HUDEP-2 (cell line): ENCODE measurements around the gene SCLT1.
A peak's percentile ranks its signal among the peaks of the same experiment; 100 is the strongest.
"Not testable (repeated sequence)": the region's sequence is repeated elsewhere in the genome, so short reads cannot be mapped to it uniquely, and the experiment has no call there.

Source experiments
- DNase-seq, 76 experiments: peaks; one replicate each; lab custom pipeline; 2025; ENCODE audit not compliant: unreplicated experiment in 76 of 76; lab: John Stamatoyannopoulos, UW

Gene SCLT1

DNA sequence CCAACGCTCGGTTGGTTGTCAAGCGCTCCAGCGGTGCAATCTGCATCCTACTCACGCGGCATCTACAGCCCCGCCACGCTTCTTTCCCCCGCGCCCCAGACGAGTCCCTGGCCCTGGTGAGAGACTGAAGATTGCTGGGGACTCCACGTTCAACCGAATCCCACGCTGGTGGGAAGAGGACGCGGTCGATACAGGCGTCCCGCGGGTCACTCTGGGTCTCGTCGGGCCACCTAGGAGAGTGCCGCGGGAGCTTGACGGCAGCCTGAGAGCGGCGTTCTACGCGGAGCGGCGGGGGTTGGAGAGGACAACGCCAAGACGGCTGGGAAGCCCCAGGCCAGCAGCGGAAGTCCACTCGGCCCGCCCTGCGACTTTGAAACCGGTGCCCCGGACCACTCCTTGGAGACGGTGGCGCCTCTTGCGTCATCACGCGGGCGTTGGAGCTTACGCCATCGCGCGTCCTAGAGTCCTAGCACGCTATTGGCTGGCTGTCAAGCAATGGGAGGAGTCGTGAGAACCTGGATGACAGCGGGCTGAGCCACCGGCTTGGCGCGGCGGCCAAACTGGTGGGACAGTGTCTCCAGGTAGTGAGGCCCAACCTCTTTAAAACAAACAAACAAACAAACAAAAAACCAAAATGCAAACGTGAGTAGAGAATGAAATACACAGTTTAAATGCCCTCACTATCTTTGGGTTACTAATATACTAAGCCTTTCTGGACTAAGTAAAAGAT, at the start of gene SCLT1:
Gene SCLT1 (minus strand): TSS at position 349 of the 730 bp plus-strand sequence. CDS start 436 bp downstream, outside the sequence.
- DNase-seq, result peak in 75 of 76 experiments; percentile 22 to 98 (median 96)

DNA sequence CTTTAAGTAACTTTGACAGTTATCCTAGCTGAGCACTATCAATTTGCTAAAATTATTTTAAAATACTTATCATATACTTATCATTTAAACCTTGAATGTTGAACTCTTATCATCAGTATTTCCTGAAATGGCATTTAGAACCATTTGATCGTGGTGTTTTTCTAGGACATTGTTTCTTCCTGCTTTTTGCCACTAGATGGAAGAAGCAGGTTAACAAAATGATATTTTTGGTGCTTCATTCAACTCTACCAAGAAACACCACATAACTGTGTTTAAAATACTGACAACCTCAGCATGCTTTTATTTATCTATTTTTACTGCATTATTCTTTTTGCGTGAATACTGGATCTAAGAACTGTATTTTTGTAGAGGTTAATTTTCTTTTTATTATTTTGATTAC, 47.2 kb upstream of the SCLT1 start:
- DNase-seq, result no peak

DNA sequence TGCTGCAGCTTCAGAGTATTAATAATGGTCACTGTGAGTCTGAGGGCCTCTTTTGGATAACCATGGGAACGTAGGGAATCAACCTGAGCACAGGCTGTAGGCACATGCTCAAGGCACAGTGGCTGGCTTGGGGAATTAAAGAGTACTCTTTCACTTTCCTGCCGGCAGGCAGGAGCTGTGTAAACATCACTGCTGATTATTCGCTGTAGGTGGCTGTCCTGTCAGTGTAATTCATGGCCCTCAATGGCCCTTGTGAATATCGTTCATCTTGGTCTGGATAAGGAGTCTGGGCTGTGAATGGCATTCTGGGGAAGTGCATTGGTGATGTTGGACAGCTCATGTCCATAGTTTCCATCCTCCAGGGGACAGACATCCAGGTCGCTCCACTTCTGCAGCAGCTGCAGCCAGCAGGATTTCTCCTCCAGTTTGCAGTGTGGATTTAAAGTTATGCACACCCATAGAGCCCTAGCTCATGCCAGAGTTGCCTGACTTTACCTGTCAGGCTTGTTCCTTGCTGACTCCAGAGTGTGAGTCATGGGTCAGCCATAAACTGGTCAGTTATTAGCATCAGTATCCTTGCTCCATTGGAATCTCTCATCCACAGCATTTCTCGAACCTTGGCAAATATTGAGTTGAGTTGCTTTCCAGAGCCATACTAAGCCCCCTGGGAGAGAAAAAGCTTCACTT, 45.6 kb upstream of the SCLT1 start:
- DNase-seq, result no peak

DNA sequence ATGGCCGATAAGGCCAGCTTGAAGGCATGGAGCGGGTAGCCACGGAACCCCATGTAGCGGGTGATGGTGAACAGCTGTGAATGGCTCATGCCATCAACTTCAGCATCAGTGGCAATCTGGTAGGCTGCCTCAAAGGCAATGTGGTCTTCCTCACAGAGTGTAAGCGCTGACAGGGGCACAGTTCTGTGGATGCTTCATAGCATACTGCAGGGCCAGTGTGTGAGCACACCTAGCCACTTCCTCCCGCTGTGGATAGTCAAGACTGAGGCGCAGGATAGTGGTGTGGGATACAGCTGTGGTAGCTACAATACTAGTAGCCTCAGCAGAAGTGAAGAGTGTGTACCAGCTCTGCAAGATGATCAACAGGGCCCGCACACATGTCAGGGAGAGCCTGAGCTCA, 43.1 kb upstream of the SCLT1 start:
- no peak for DNase-seq

DNA sequence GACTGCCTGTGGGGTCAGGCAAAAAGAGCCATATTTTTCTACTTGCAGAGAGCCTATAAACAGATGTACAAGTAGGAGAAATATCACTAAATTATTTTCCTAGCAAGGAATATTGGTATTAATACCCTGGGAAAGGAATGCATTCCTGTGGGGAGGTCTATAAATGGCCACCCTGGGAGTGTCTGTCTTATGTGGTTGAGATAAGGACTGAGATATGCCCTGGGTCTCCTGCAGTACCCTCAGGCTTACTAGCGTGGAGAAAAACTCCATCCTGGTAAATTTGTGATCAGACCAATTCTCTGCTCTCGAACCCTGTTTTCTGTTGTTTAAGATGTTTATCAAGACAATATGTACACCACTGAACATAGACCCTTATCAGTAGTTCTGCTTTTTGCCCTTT, 38.0 kb upstream of the SCLT1 start:
- DNase-seq, result no peak

DNA sequence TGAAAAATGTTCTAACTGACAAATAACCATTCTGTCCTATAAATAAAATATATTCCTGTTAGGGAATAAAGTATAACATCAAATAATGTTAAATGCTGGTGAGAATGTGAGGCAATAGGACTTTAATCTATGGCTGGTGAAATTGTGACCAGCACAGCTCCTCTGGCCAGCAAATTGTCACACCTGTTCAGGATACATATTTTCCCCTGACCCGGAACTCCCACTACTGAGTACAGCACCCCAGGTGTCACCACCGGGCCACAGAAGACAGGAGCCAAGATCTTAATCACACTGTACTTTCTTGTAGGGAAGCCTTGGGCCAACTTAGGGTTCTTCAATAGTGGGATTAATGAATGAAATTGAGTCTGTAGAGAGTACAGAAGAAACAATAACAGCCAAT, 35.8 kb upstream of the SCLT1 start:
- no peak for DNase-seq

DNA sequence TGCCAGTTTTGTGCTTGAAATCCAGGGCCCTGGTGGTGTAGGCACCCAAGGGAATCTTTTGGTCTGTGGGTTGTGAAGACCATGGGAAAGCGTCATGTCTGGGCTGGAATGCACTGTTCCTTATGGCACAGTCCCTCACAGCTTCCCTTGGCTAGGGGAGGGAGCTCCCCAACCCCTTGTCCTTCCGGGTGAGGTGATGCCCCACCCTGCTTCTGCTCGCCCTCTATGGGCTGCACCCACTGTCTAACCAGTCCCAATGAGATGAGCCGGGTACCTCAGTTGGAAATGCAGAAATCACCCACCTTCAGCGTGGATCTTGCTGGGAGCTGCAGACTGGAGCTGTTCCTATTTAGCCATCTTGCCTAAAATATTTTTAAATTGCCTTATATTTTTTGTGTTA, 33.3 kb upstream of the SCLT1 start:
- not testable (repeated sequence) for DNase-seq

DNA sequence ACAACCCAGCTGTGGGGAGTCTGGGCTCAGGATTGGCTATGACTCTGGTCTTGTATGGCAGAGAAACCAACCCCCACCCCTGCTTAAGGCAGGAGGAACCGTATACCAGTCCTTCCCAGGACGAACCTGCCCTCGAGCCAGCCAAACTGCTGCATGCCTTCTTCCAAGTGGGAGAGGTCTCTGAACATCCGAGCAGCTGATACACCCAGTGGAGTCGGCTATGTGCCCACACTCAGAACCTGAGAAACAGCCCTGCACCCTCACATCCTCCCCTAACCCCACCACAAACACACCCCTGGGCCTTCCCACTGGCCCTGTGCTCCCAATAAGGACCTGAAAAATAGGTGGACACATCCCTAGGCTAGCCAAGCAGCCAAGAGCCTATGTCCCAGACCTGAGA, 24.4 kb upstream of the SCLT1 start:
- DNase-seq, result no peak

DNA sequence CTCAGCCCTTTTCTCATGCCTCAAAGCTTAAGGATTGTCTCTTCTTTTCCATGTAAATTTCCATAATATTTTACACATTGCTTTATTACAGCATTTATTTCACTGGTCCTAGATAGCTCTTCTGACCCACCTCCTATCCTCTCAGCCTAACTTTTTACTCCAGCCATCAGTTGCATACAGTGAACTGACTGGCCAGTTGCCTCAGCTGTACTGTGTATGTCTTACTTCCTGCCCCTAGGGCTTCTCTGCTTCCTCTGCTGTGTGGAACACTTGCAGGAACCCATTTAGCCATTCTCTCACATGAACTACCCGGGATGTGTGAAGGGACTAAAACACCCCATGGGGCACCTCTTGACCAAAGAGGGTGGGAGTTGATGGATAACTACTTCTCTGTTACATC, 20.6 kb upstream of the SCLT1 start:
- no peak for DNase-seq

DNA sequence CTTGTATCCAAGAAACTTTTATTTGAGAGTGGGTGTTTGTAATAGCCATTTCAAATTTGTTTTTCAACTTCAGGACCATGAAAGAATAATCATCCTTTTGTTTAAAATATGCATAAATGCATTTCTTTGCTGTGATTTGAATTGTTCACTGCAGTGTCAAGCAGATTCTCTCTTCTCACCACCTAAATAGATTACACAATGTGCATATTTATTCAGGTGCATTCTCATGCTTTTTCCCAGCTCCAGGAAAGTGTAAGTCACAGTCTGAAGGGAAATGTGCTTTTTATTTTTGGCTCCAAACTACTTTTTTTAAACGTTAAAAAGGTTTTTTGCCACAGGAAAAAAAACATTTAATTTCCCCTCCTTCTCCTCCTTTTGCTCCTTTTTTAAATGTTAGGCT, 20.1 kb upstream of the SCLT1 start:
- DNase-seq, result no peak

DNA sequence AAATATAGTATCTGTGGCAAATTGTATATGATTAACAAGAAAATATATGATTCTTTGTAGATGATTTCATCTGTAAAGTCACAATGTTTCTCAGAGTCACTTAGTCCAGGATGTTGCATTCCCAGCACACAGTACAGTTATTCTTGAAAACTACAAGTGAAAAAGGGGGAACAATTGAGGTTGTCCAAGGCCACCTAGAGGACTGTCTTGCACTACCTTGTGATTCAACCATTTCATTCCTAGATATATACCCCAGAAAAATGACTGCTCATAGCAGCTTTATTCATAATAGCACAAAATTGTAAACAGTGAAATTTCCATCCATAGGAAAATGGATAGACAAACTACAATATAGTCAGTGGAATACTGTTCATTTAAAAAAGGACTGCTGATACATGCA, 18.6 kb upstream of the SCLT1 start:
- no peak for DNase-seq

DNA sequence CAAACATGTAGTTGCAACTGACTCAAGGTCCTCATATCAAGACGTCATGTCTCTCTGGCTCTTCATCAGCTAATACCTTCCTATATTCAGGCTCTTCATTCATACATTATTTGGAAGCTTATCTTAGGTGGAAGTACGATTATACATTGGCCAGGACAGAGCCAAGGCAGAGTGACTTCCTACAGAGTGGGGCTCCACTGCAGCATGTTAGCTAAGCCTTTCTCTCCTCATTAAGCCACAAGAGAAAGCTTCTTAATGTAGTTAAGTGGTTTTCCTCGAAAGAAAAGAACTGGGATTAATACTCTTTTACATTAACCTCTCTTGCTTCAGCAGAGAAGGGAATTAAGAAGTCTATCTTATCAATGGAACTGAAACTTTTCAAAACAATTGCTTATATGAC, 17.6 kb upstream of the SCLT1 start:
- DNase-seq, result no peak

DNA sequence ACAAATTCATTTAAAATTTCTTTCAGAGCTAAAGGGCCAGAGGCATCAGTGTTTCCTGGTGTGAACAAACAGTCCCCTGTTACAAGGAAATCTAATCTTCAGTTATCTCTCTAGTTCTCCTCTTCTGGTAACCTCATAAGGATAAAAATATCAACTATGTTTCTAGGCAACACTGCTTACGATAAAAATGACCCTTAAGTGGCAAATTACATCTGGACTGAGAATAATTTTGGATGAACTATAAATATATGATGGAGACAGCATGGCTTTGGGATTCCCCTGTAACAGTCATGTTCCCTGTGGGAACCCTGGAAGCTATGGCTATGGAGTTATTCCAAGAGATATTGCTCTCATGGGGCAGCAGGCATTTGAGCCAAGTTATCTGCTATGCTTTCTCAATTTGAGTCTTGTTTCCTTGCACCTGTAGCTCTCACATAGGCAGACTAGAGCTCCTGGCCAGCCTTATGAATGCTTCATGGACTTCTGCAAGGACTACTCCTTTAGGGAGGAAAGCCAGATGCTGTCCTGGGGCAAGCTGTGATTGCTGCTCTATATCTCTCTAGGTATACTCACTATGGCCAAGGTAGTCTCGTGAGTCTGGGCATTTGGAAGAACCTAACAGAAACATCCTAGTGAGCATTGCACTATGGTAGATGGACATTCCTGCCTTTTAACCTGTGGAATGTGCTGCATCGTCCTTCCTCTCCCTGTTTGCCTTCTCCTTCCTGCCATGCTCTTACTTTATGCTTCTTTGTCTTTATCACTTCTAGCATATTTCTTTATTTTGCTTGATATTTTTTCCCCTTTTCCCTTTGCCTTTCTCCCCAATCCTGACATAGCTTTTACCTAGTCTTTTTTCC, 16.9 kb upstream of the SCLT1 start:
- no peak for DNase-seq

DNA sequence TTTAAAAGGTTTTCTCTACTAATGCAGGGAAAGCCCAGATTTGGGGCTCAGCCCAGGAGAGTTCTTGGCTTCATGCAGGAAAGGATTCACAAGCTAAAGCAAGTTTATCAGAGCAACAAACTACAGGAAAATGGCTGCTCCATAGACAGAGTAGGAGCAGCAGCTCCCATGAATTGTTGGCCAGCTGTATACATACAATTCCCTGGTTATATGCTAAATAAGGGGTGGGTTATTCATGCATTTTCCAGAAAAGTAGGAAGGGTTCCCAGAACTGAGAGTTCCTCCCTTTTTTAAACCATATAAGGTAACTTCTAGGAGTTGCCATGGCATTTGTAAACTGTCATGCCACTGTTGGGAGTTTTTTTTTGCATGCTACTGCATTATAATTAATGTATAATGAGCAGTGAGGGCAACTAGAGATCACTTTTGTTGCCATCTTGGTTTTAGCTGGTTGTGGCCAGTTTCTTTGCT, 5.2 kb upstream of the SCLT1 start:
- DNase-seq, result peak in 1 of 76 experiments; percentile 23

DNA sequence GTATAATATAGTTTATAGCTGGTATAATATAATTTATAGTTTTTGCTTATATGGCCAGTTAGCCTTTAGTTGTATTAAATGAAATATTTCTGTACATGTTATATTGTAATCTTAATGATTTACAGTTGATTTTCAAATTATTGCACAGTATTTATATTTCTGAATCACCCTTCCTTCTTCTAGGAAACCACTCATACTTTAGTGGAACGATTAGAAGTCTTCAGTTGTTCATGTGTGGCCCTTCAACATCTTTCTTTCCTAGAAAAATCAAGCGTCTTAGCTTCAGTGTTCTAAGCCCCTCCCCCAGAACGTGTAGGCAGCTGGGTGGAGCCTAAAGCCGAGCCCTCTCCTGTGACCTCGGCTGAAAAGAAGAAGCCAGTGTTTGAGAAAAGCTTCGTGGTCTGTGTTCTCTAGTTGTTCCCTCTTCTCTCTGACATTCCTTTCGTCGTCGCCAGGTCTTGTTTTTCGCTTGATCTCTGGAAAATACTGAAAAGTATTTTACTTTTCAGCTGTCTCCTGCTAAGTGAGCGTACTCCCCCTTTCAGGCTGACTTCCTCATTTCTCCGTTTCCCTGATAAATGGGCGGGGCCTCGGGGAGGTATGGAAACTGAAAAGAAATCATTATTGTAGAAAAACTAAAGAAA, 2.6 kb upstream of the SCLT1 start, which contains the start of gene C4orf33:
Gene C4orf33 (plus strand): TSS at position 342 of the 644 bp plus-strand sequence. CDS start 6,459 bp downstream, outside the sequence.
- DNase-seq, result peak in 71 of 76 experiments; percentile 13 to 85 (median 59)

DNA sequence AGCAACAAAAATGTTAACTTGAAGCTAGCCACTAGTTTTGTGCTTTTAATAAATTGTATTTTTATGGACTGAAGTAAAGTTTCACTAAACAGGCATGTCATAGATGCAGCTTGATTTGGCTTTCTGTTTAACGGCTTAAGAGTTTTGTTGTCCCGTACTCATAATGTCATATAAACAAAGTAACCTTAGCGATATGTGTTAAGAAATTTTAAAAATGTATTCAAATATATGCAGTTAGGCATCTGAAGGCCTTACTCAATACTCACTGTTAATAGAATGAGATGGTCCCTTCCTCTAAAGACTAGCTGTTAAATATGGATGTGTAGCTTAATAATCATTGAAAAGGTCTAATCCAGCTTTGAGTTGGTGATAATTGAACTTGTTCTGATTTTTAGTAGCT, 1.0 kb upstream of the SCLT1 start:
- DNase-seq, result no peak

DNA sequence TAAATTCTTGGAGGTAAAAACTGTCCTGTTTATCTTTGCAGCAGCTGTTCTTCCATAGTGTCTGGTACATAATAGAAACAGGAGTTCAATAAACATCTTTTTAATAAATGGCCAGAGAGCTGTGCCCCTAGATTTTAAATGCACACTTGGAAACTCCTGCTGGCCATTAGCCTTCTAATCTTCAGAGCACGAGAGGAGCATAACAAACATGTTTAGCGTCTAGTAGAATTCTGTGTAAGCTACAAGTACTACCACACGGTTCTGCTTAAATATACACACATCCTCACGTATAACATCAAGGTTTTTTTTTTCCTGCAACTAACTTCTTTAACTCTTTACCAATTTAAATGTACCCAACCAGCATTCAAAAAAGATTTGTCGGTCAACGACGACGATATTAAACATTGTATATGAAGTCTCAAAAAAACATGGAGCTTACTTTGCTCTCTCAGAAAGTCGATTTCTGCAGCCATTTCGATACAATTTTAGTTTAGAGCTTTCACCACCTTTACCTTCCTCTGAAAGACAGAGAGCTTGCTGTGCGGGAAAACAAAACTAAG, 628 bp downstream of the SCLT1 start:
- peak in 5 of 76 experiments; percentile 3 to 37 (median 13) for DNase-seq

DNA sequence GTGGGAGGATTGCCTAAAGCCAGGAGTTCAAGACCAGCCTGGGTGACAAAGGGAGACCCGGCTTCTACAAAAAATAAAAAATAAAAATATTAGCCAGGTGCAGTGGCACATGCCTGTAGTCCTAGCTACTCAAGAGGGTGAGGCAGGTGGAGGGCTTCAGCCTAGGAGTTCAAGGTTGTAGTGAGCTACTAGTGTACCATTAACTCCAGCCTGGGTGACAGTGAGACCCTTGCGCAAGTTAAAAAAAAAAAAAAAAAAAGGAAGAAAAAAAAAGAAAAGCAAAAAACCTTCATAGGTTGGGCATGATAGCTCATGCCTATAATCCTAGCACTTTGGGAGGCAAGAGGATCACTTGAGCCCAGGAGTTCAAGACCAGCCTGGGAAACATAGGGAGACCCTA, 5.8 kb downstream of the SCLT1 start:
- no peak for DNase-seq

DNA sequence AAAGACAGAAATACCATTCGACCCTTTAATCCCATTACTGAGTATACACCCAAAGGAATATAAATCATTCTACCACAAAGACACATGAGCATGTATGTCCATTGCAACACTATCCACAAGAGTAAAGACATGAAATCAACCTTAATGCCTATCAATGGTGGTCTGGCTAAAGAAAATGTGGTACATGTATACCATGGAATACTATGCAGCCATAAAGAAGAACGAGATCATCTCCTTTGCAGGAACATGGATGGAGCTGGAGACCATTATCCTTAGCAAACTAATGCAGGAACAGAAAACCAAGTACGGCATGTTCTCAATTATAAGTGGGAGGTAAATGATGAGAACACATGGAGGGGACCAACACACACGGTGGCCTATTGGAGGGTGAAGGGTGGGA, 7.9 kb downstream of the SCLT1 start:
- DNase-seq, result no peak

DNA sequence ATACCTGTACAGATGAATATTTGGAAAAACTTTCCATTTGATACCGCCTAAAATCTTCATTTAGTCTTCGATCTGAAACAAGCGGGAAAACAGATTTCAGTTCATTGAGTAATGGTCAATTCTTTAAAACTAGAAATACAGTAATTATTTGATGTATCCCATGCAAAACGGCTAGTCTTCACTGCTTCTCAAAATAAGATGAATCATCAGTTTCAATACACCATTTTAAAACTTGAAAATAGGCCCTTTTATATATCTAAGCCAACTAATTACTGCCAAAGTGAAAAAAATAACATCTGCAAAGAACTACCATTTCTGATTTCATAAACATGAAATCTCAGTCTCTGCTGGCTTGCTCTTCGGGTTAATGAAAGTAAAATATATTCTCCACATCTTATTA, 11.0 kb downstream of the SCLT1 start:
- DNase-seq, result no peak
